HG03196 (cell line): Measurements from ENCODE around the gene HDAC8.
"Not testable (repeated sequence)": the region's sequence is repeated elsewhere in the genome, so short reads cannot be mapped to it uniquely, and the experiment has no call there.

ENCODE experiments used
- ATAC-seq: cut with Tn5 transposase; IDR thresholded peaks from one replicate; pipeline ENCODE4 v1.9.1; 2021; ENCODE audit not compliant: unreplicated experiment

Gene HDAC8

GRCh38 chrX:72465889-72466288, 106.8 kb downstream of the HDAC8 start:
- no peak for ATAC-seq

- ATAC-seq, result no peak
Observed at GRCh38 chrX:72461766-72462165, 110.9 kb downstream of the HDAC8 start.

- ATAC-seq, result no peak
Observed at GRCh38 chrX:72461288-72461687, 111.4 kb downstream of the HDAC8 start.

- ATAC-seq, result no peak
Observed at GRCh38 chrX:72460715-72461114, 111.9 kb downstream of the HDAC8 start.

- ATAC-seq, result not testable (repeated sequence)
Observed at GRCh38 chrX:72449034-72449433, 123.6 kb downstream of the HDAC8 start.

GRCh38 chrX:72440764-72441163, 131.9 kb downstream of the HDAC8 start:
- not testable (repeated sequence) for ATAC-seq

- no peak for ATAC-seq
Observed at GRCh38 chrX:72436010-72436409, 136.6 kb downstream of the HDAC8 start.

- ATAC-seq, result no peak
Observed at GRCh38 chrX:72430405-72430968, 142.2 kb downstream of the HDAC8 start.

- ATAC-seq, result no peak
Observed at GRCh38 chrX:72421797-72422196, 150.8 kb downstream of the HDAC8 start.

- no peak for ATAC-seq
Observed at GRCh38 chrX:72409993-72410392, 162.7 kb downstream of the HDAC8 start.

- no peak for ATAC-seq
Observed at GRCh38 chrX:72408885-72409284, 163.8 kb downstream of the HDAC8 start.

GRCh38 chrX:72405136-72405535, 167.5 kb downstream of the HDAC8 start:
- not testable (repeated sequence) for ATAC-seq

GRCh38 chrX:72402614-72403013, 170.0 kb downstream of the HDAC8 start:
- ATAC-seq, result no peak

- ATAC-seq, result no peak
Observed at GRCh38 chrX:72399816-72400215, 172.8 kb downstream of the HDAC8 start.

GRCh38 chrX:72396117-72396516, 176.5 kb downstream of the HDAC8 start:
- ATAC-seq, result no peak

GRCh38 chrX:72395237-72395636, 177.4 kb downstream of the HDAC8 start:
- no peak for ATAC-seq

- ATAC-seq, result no peak
Observed at GRCh38 chrX:72394518-72395170, 178.0 kb downstream of the HDAC8 start.

- ATAC-seq, result no peak
Observed at GRCh38 chrX:72393836-72394517, 178.7 kb downstream of the HDAC8 start.

GRCh38 chrX:72392816-72393800, 179.5 kb downstream of the HDAC8 start:
- no peak for ATAC-seq

- ATAC-seq, result no peak
Observed at GRCh38 chrX:72392042-72392441, 180.6 kb downstream of the HDAC8 start.

GRCh38 chrX:72387247-72387646, 185.4 kb downstream of the HDAC8 start:
- no peak for ATAC-seq
